KG1 (cell line): Measurements from ENCODE around the gene MAP2K1.

Source experiments
- DNase-seq: peaks from one replicate; lab custom pipeline; 2025; lab: John Stamatoyannopoulos, UW

MAP2K1 gene

GRCh38 chr15:66504563-66505429 is 118.1 kb downstream of the MAP2K1 start, which contains the start of the genes RPL4 and ZWILCH:
Gene RPL4 (minus strand): TSS chr15:66504855. CDS start chr15:66504790, 65 bp downstream.
Gene ZWILCH (plus strand): TSS chr15:66505326. CDS start chr15:66505339, 13 bp downstream.
- DNase-seq: peak; percentile 92

GRCh38 chr15:66505430-66505811 is 118.7 kb downstream of the MAP2K1 start:
- DNase-seq: no peak

GRCh38 chr15:66505818-66506217 is 119.1 kb downstream of the MAP2K1 start:
- DNase-seq: no peak

- DNase-seq: no peak
Observed at GRCh38 chr15:66508293-66508883, 121.7 kb downstream of the MAP2K1 start.

GRCh38 chr15:66514586-66514985 is 127.9 kb downstream of the MAP2K1 start:
- no peak for DNase-seq

GRCh38 chr15:66515901-66516322 is 129.2 kb downstream of the MAP2K1 start:
- DNase-seq: no peak

GRCh38 chr15:66523926-66524325 is 137.2 kb downstream of the MAP2K1 start:
- DNase-seq: no peak

GRCh38 chr15:66524838-66525237 is 138.1 kb downstream of the MAP2K1 start:
- no peak for DNase-seq

- no peak for DNase-seq
Observed at GRCh38 chr15:66535056-66535455, 148.3 kb downstream of the MAP2K1 start.
